Common myeloid progenitor, CD34-positive (primary cell): ENCODE data around the gene ARRDC2.
"Not testable (repeated sequence)": the region's sequence is repeated elsewhere in the genome, so short reads cannot be mapped to it uniquely, and the experiment has no call there.

Experiments
- CTCF ChIA-PET: fragments of 350-600 bp; sonication (Branson Sonifier 250); formaldehyde crosslinking; loops from one replicate; lab custom pipeline; 2021; ENCODE audit warnings: antibody characterized with exemption; lab: Charles Lee
- POLR2A ChIA-PET: fragments of 350-600 bp; sonication (Branson Sonifier 250); formaldehyde crosslinking; loops from one replicate; lab custom pipeline; 2021; ENCODE audit warnings: antibody characterized with exemption; lab: Charles Lee
- DNase-seq, 3 donors: peaks; one replicate each; pipeline versions ENCODE4 v3.0.0 to v3.0.0-alpha.2; 2013
- H3K27ac ChIP-seq, 2 experiments: 1 replicate in 1 of 2; 2 replicates in 1 of 2; pipeline ENCODE4 v1.7.0; 2013; ENCODE audit warnings: inconsistent platforms in 2 of 2, low read length in 2 of 2, mild to moderate bottlenecking in 2 of 2, low read depth in 1 of 2, moderate library complexity in 1 of 2; ENCODE audit not compliant: severe bottlenecking in 2 of 2, insufficient read depth in 1 of 2, poor library complexity in 1 of 2
- H3K27me3 ChIP-seq, 5 experiments: replicated peaks in 2 of 5; 1 replicate in 3 of 5; 2 replicates in 2 of 5; pipeline versions ENCODE4 v1.6.1 to v1.7.0; 2013; ENCODE audit warnings: low read length in 4 of 5, mild to moderate bottlenecking in 2 of 5, moderate library complexity in 2 of 5, inconsistent platforms in 1 of 5; ENCODE audit not compliant: insufficient read depth in 5 of 5, control insufficient read depth in 4 of 5
- H3K36me3 ChIP-seq, 4 experiments: 1 replicate in 2 of 4; 2 replicates in 2 of 4; pipeline versions ENCODE4 v1.6.1 to v1.7.0; 2013; ENCODE audit warnings: low read length in 3 of 4, control low read depth in 1 of 4, mild to moderate bottlenecking in 1 of 4; ENCODE audit not compliant: control insufficient read depth in 4 of 4, insufficient read depth in 4 of 4
- H3K4me1 ChIP-seq, 4 experiments: 1 replicate in 3 of 4; 2 replicates in 1 of 4; pipeline versions ENCODE4 v1.6.1 to v1.7.1; 2013; ENCODE audit warnings: low read length in 3 of 4, mild to moderate bottlenecking in 3 of 4, control low read depth in 1 of 4, inconsistent platforms in 1 of 4, moderate library complexity in 1 of 4; ENCODE audit not compliant: control insufficient read depth in 4 of 4, insufficient read depth in 4 of 4; ENCODE audit errors: control extremely low read depth in 1 of 4
- H3K4me3 ChIP-seq, 7 experiments: 1 replicate in 4 of 7; 2 replicates in 3 of 7; pipeline versions ENCODE4 v1.5.1 to v1.7.0; 2013; ENCODE audit warnings: mild to moderate bottlenecking in 7 of 7, low read length in 6 of 7, moderate library complexity in 6 of 7, inconsistent platforms in 2 of 7, low read depth in 2 of 7, control low read depth in 1 of 7; ENCODE audit not compliant: insufficient read depth in 4 of 7, control insufficient read depth in 1 of 7; ENCODE audit errors: extremely low read depth in 1 of 7
- H3K9me3 ChIP-seq, 5 experiments: 1 replicate in 4 of 5; 2 replicates in 1 of 5; pipeline versions ENCODE4 v1.6.1 to v1.7.1; 2013; ENCODE audit warnings: low read length in 4 of 5, mild to moderate bottlenecking in 2 of 5, inconsistent platforms in 1 of 5, low read depth in 1 of 5, moderate library complexity in 1 of 5; ENCODE audit not compliant: control insufficient read depth in 4 of 5, insufficient read depth in 2 of 5; ENCODE audit errors: control extremely low read depth in 1 of 5
- WGBS: methylation state at CpG from one replicate; pipeline ENCODE4 v1.1.5; 2013; ENCODE audit not compliant: insufficient coverage; 5-methylcytosine and 5-hydroxymethylcytosine counted together

ARRDC2 gene

GRCh38 chr19:17999684-18000479 lies 8.1 kb upstream of the ARRDC2 start:
- ChIA-PET CTCF (interaction anchor here (0.9 to 8.7 kb wide), 7 partner anchors 54 to 161 kb away, joined by 3 to 209 read pairs (median 5); partner anchors contain the start of gene CCDC124), POLR2A (interaction anchor here (0.5 to 1.4 kb wide), 5 partner anchors 45 to 726 kb away, joined by 3 to 9 read pairs (median 4); no protein-coding TSS in a partner anchor)
- peak overlapping the region in 1 of 7 experiments; percentile 83 for H3K4me3 ChIP-seq
- H3K4me1 ChIP-seq = peaks cover 0 to 29% (median 23%) of the 10 kb centered on the region in 4 experiments
- peaks cover 0 to 3% (median 0%) of the 10 kb centered on the region in 4 experiments for H3K36me3 ChIP-seq
- DNase-seq = peak in 2 of 3 donors; percentile 67 to 77
- no peaks in the 10 kb centered on the region for H3K9me3 ChIP-seq
- H3K27me3 ChIP-seq = no peaks in the 10 kb centered on the region
- peak overlapping the region in 1 of 2 experiments; percentile 43 for H3K27ac ChIP-seq
- 78% methylated on average over 12 of the region's 21 CpGs for WGBS

GRCh38 chr19:18000480-18000914 lies 7.5 kb upstream of the ARRDC2 start:
- CTCF ChIA-PET = interaction anchor here (0.6 to 8.7 kb wide), 6 partner anchors 25 to 107 kb away, joined by 3 to 209 read pairs (median 4); partner anchors contain the start of gene CCDC124
- POLR2A ChIA-PET = interaction anchor here (0.5 to 1.6 kb wide), 8 partner anchors 14 to 181 kb away, joined by 3 to 9 read pairs (median 6); no protein-coding TSS in a partner anchor
- Histone ChIP-seq H3K36me3 (peaks cover 0 to 3% (median 0%) of the 10 kb centered on the region in 4 experiments), H3K9me3 (no peaks in the 10 kb centered on the region), H3K4me1 (peaks cover 0 to 29% (median 23%) of the 10 kb centered on the region in 4 experiments), H3K27ac (peak overlapping the region in 1 of 2 experiments; percentile 43), H3K4me3 (peak overlapping the region in 4 of 7 experiments; percentile 75 to 83 (median 78)), H3K27me3 (no peaks in the 10 kb centered on the region)
- WGBS = 25% methylated on average over 17 of the region's 17 CpGs
- no peak for DNase-seq

DNA sequence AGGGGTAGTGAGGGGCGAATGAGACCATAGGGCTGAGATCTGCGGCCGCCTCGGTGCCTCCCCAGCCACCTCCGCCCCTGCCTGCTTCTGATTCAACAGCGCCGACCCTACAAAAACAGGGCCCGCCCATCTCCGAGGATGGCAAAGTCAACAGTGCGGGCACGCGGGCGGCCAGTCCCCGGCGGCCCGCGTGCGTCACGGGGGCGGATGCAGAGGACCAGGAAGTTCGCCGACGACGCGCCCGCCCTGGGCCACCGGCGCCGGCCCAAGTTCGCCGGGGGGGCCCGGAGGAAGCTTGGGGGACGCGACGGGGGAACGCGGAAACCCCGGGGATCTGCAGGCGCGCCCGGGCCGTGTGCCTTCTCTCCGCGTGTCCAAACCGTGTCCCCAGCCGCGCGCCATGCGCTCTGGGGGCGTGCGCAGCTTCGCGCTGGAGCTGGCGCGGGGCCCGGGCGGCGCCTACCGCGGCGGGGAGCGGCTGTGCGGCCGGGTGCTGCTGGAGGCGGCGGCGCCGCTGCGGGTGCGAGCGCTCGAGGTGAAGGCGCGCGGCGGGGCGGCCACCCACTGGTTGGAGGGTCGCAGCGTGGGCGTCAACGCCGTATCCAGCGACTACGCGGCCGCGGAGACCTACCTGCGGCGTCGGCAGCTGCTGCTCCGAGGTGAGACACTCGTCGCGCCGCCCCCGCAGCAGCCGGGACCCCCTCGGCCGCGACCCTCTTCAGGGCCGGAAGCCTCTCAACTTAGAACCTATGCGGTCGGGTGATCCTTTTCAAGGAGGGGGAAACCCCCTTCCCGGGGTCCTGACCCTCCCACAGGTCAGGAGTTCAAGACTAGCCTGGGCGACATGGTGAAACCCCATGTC lies 6.8 kb upstream of the ARRDC2 start:
- POLR2A ChIA-PET = interaction anchor here (1.0 to 1.6 kb wide), 7 partner anchors 14 to 180 kb away, joined by 3 to 9 read pairs (median 7); no protein-coding TSS in a partner anchor
- no peaks in the 10 kb centered on the region for H3K27me3 ChIP-seq
- H3K36me3 ChIP-seq = peaks cover 0 to 3% (median 0%) of the 10 kb centered on the region in 4 experiments
- CTCF ChIA-PET = interaction anchor here (0.6 to 8.7 kb wide), 9 partner anchors 9 to 107 kb away, joined by 3 to 209 read pairs (median 3); partner anchors contain the start of gene CCDC124
- peak; percentile 92 to 96 (median 94) for DNase-seq
- H3K4me3 ChIP-seq = peak overlapping the region; percentile 55 to 83 (median 75)
- 0% methylated on average over 102 of the region's 105 CpGs for whole genome bisulfite sequencing
- no peaks in the 10 kb centered on the region for H3K9me3 ChIP-seq
- H3K4me1 ChIP-seq = peaks cover 0 to 29% (median 23%) of the 10 kb centered on the region in 4 experiments
- peak overlapping the region; percentile 33 to 82 for H3K27ac ChIP-seq

GRCh38 chr19:18001777-18002345 lies 6.1 kb upstream of the ARRDC2 start:
- H3K27ac ChIP-seq = peak overlapping the region; percentile 33 to 82
- no peak for DNase-seq
- H3K4me3 ChIP-seq = peak overlapping the region; percentile 55 to 83 (median 75)
- H3K9me3 ChIP-seq = no peaks in the 10 kb centered on the region
- ChIA-PET POLR2A (interaction anchor here (1.1 to 1.6 kb wide), 4 partner anchors 13 to 179 kb away, joined by 3 to 9 read pairs (median 6); no protein-coding TSS in a partner anchor), CTCF (interaction anchor here (0.6 to 8.7 kb wide), 7 partner anchors 10 to 65 kb away, joined by 3 to 209 read pairs (median 4); partner anchors contain the start of gene CCDC124)
- WGBS = 11% methylated on average over 15 of the region's 15 CpGs
- no peaks in the 10 kb centered on the region for H3K27me3 ChIP-seq
- peaks cover 0 to 3% (median 3%) of the 10 kb centered on the region in 4 experiments for H3K36me3 ChIP-seq
- H3K4me1 ChIP-seq = peaks cover 0 to 29% (median 25%) of the 10 kb centered on the region in 4 experiments

GRCh38 chr19:18002347-18002850 lies 5.6 kb upstream of the ARRDC2 start:
- 30% methylated on average over 17 of the region's 27 CpGs for WGBS
- peak in 2 of 3 donors; percentile 69 to 76 for DNase-seq
- H3K27ac ChIP-seq = peak overlapping the region in 1 of 2 experiments; percentile 82

DNA sequence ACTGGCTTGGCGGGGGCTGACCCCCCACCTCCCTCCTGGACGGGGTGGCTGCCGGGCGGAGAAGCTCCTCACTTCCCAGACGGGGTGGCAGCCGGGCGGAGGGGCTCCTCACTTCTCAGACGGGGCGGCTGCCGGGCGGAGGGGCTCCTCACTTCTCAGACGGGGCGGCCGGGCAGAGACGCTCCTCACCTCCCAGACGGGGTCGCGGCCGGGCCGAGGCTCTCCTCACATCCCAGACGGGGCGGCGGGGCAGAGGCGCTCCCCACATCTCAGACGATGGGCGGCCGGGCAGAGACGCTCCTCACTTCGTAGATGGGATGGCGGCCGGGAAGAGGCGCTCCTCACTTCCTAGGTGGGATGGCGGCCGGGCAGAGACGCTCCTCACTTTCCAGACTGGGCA lies 2.2 kb upstream of the ARRDC2 start:
- CTCF ChIA-PET = interaction anchor here (12.5 kb wide), 1 partner anchor 54 kb away, joined by 197 read pairs; no protein-coding TSS in a partner anchor
- H3K27me3 ChIP-seq, H3K4me3 ChIP-seq, H3K9me3 ChIP-seq, DNase-seq, H3K27ac ChIP-seq: not testable (repeated sequence)
- H3K4me1 ChIP-seq = peaks cover 2 to 54% (median 46%) of the 10 kb centered on the region in 4 experiments
- POLR2A ChIA-PET = interaction anchor here (0.8 kb wide), 1 partner anchor 53 kb away, joined by 4 read pairs; no protein-coding TSS in a partner anchor
- peaks cover 8 to 37% (median 19%) of the 10 kb centered on the region in 4 experiments for H3K36me3 ChIP-seq
- WGBS = 91% methylated on average over 8 of the region's 35 CpGs

More at GRCh38 chr19:18002347-18002850, 5.6 kb upstream of the ARRDC2 start:
- POLR2A ChIA-PET = no interaction called here
- H3K36me3 ChIP-seq = peaks cover 0 to 8% (median 3%) of the 10 kb centered on the region in 4 experiments
- H3K27me3 ChIP-seq = no peaks in the 10 kb centered on the region
- H3K4me3 ChIP-seq = peak overlapping the region; percentile 55 to 83 (median 75)
- CTCF ChIA-PET = interaction anchor here (0.8 to 12.5 kb wide), 5 partner anchors 11 to 58 kb away, joined by 3 to 197 read pairs (median 4); no protein-coding TSS in a partner anchor
- peaks cover 2 to 34% (median 30%) of the 10 kb centered on the region in 4 experiments for H3K4me1 ChIP-seq
- H3K9me3 ChIP-seq = no peaks in the 10 kb centered on the region
